Measurements from ENCODE around the gene LRRC4C. TPM values are rescaled to one million over a fixed set of nuclear protein-coding genes. Genes with fewer than 3 reads are reported as not detected.

LRRC4C gene
- total and polyA plus RNA-seq, 4 donors, result 0.10 to 0.93 (median 0.30) TPM

GRCh38 chr11:40827116-40827515 lies 632.3 kb downstream of the LRRC4C start:
- H3K4me3 ChIP-seq (ENCODE audit: low read depth in 1 of 3, low read length in 3 of 3), result no peak overlapping the region
- H3K36me3 ChIP-seq (ENCODE audit: control insufficient read depth in 4 of 4, insufficient read depth in 3 of 4, low read depth in 1 of 4, low read length in 3 of 4), result no peaks in the 10 kb centered on the region
- H3K9me3 ChIP-seq (ENCODE audit: control insufficient read depth in 4 of 4, low read length in 3 of 4), result no peaks in the 10 kb centered on the region
- H3K27me3 ChIP-seq (ENCODE audit: control insufficient read depth in 4 of 4, insufficient read depth in 4 of 4, low read length in 3 of 4), result no peaks in the 10 kb centered on the region
- TF ChIP-seq MAX (IDR thresholded peaks at IDR 0.05) (no peak), CTCF (IDR thresholded peaks at IDR 0.05; ENCODE audit: low read depth, low read length, missing input control) (no peak), FOXA1 (IDR thresholded peaks at IDR 0.05) (no peak), REST (IDR thresholded peaks at IDR 0.05) (no peak), ATF3 (IDR thresholded peaks at IDR 0.05) (no peak), HNF4A (conservative IDR thresholded peaks at IDR 0.05) (no peak), YY1 (IDR thresholded peaks at IDR 0.05) (no peak), RXRA (IDR thresholded peaks at IDR 0.05) (no peak), RAD21 (IDR thresholded peaks at IDR 0.05) (no peak), SP1 (IDR thresholded peaks at IDR 0.05) (no peak)
- no peak overlapping the region for H3K9ac ChIP-seq (ENCODE audit: low read depth in 1 of 2, low read length in 2 of 2)
- 83% methylated on average over 3 of the region's 3 CpGs for WGBS
- H3K27ac ChIP-seq (ENCODE audit: low read depth in 1 of 2, low read length in 2 of 2), result no peak overlapping the region
- H3K4me1 ChIP-seq (ENCODE audit: control insufficient read depth in 4 of 4, insufficient read depth in 4 of 4, low read length in 3 of 4), result no peaks in the 10 kb centered on the region
- DNase-seq (ENCODE audit: low spot score), result no peak

GRCh38 chr11:40826601-40827000 lies 632.9 kb downstream of the LRRC4C start:
- H3K9me3 ChIP-seq (ENCODE audit: control insufficient read depth in 4 of 4, low read length in 3 of 4), result no peaks in the 10 kb centered on the region
- no peaks in the 10 kb centered on the region for H3K27me3 ChIP-seq (ENCODE audit: control insufficient read depth in 4 of 4, insufficient read depth in 4 of 4, low read length in 3 of 4)
- no peak overlapping the region for H3K4me3 ChIP-seq (ENCODE audit: low read depth in 1 of 3, low read length in 3 of 3)
- H3K27ac ChIP-seq (ENCODE audit: low read depth in 1 of 2, low read length in 2 of 2), result no peak overlapping the region
- H3K4me1 ChIP-seq (ENCODE audit: control insufficient read depth in 4 of 4, insufficient read depth in 4 of 4, low read length in 3 of 4), result no peaks in the 10 kb centered on the region
- TF ChIP-seq NR2F2 (IDR thresholded peaks at IDR 0.05) (no peak), JUND (IDR thresholded peaks at IDR 0.05) (no peak), REST (IDR thresholded peaks at IDR 0.05) (no peak), HNF4A (conservative IDR thresholded peaks at IDR 0.05) (no peak), HNF4G (IDR thresholded peaks at IDR 0.05) (no peak), GABPA (IDR thresholded peaks at IDR 0.05 in 1 of 2, conservative IDR thresholded peaks at IDR 0.05 in 1 of 2) (no peak), RAD21 (IDR thresholded peaks at IDR 0.05) (no peak), RXRA (IDR thresholded peaks at IDR 0.05) (no peak), YY1 (IDR thresholded peaks at IDR 0.05) (no peak), FOXA1 (IDR thresholded peaks at IDR 0.05) (no peak), EGR1 (IDR thresholded peaks at IDR 0.05; ENCODE audit: low read depth in 2 of 2) (no peak), TAF1 (conservative IDR thresholded peaks at IDR 0.05) (no peak), ZBTB33 (IDR thresholded peaks at IDR 0.05) (no peak), SP1 (IDR thresholded peaks at IDR 0.05) (no peak), CTCF (IDR thresholded peaks at IDR 0.05; ENCODE audit: low read depth, low read length, missing input control) (no peak), ATF3 (IDR thresholded peaks at IDR 0.05) (no peak)
- no peak overlapping the region for H3K9ac ChIP-seq (ENCODE audit: low read depth in 1 of 2, low read length in 2 of 2)
- WGBS, result 87% methylated on average over 2 of the region's 2 CpGs
- DNase-seq (ENCODE audit: low spot score), result no peak
- no peaks in the 10 kb centered on the region for H3K36me3 ChIP-seq (ENCODE audit: control insufficient read depth in 4 of 4, insufficient read depth in 3 of 4, low read depth in 1 of 4, low read length in 3 of 4)

Measured in liver (tissue), 9 donors.